Stimulated activated CD4-positive, alpha-beta T cell treated with anti-CD3 and anti-CD28 coated beads, Interleukin-1b, Interleukin-23, amount 100 ng/mL, for 4 hours (primary cell): ENCODE results near the gene RNF113B.

Experiments
- DNase-seq, 2 donors: peaks; one replicate each; pipeline ENCODE4 v3.0.0-alpha.2; 2020; ENCODE audit warnings: low read depth in 2 of 2

Gene RNF113B

GRCh38 chr13:98175043-98175442, 2.0 kb downstream of the RNF113B start:
- no peak for DNase-seq

- DNase-seq, result no peak
These were observed 2.8 kb downstream of the RNF113B start for GRCh38 chr13:98174307-98174706.

- no peak for DNase-seq
These were observed 3.5 kb downstream of the RNF113B start for GRCh38 chr13:98173431-98174152.

- no peak for DNase-seq
These were observed 4.3 kb downstream of the RNF113B start for GRCh38 chr13:98172590-98173422.

- DNase-seq, result no peak
These were observed 5.0 kb downstream of the RNF113B start for GRCh38 chr13:98171900-98172589.

- no peak for DNase-seq
These were observed 7.7 kb downstream of the RNF113B start for GRCh38 chr13:98169331-98169730.

GRCh38 chr13:98162935-98163334, 14.1 kb downstream of the RNF113B start:
- DNase-seq, result no peak

GRCh38 chr13:98158172-98158899, 18.7 kb downstream of the RNF113B start:
- no peak for DNase-seq

GRCh38 chr13:98157609-98158008, 19.5 kb downstream of the RNF113B start:
- DNase-seq, result no peak

GRCh38 chr13:98157188-98157587, 19.9 kb downstream of the RNF113B start:
- DNase-seq, result no peak

GRCh38 chr13:98156259-98156658, 20.8 kb downstream of the RNF113B start:
- DNase-seq, result no peak

- no peak for DNase-seq
These were observed 21.5 kb downstream of the RNF113B start for GRCh38 chr13:98155475-98156109.

- DNase-seq, result no peak
These were observed 26.1 kb downstream of the RNF113B start for GRCh38 chr13:98150832-98151479.

- no peak for DNase-seq
These were observed 29.5 kb downstream of the RNF113B start for GRCh38 chr13:98147521-98147920.

GRCh38 chr13:98144801-98145350, 32.2 kb downstream of the RNF113B start:
- no peak for DNase-seq

- DNase-seq, result no peak
These were observed 32.9 kb downstream of the RNF113B start for GRCh38 chr13:98144027-98144741.

GRCh38 chr13:98143601-98144026, 33.5 kb downstream of the RNF113B start:
- DNase-seq, result no peak

GRCh38 chr13:98143157-98143553, 33.9 kb downstream of the RNF113B start:
- DNase-seq, result no peak

- DNase-seq, result peak in 1 of 2 donors; percentile 26
These were observed 34.5 kb downstream of the RNF113B start, which contains the start of gene FARP1 for GRCh38 chr13:98142380-98143156. Gene FARP1 (plus strand): TSS chr13:98143094. CDS start chr13:98213243, 70,149 bp downstream.
